GM04504 (cell line): ENCODE data around the gene CLRN3.

Source experiments
- DNase-seq: peaks from one replicate; pipeline ENCODE4 v3.0.0-alpha.2; 2012; ENCODE audit warnings: low read depth

Gene CLRN3

GRCh38 chr10:127892743-127893142 lies at the start of gene CLRN3:
Gene CLRN3 (minus strand): TSS chr10:127892941. CDS start chr10:127892784, 157 bp downstream.
- no peak for DNase-seq

GRCh38 chr10:127940866-127941640 lies 48.3 kb upstream of the CLRN3 start:
- DNase-seq, result no peak

- DNase-seq, result no peak
Observed at GRCh38 chr10:127939786-127940330, 47.1 kb upstream of the CLRN3 start.

GRCh38 chr10:127937915-127938463 lies 45.2 kb upstream of the CLRN3 start:
- DNase-seq, result no peak

- no peak for DNase-seq
Observed at GRCh38 chr10:127937069-127937468, 44.3 kb upstream of the CLRN3 start.

- no peak for DNase-seq
Observed at GRCh38 chr10:127935071-127935561, 42.4 kb upstream of the CLRN3 start.

GRCh38 chr10:127934383-127934782 lies 41.6 kb upstream of the CLRN3 start:
- no peak for DNase-seq

- no peak for DNase-seq
Observed at GRCh38 chr10:127933271-127933670, 40.5 kb upstream of the CLRN3 start.

- DNase-seq, result no peak
Observed at GRCh38 chr10:127932521-127933270, 40.0 kb upstream of the CLRN3 start.

GRCh38 chr10:127928021-127928806 lies 35.5 kb upstream of the CLRN3 start:
- no peak for DNase-seq

- no peak for DNase-seq
Observed at GRCh38 chr10:127926455-127926854, 33.7 kb upstream of the CLRN3 start.

- no peak for DNase-seq
Observed at GRCh38 chr10:127925471-127926207, 32.9 kb upstream of the CLRN3 start.

GRCh38 chr10:127923646-127924045 lies 30.9 kb upstream of the CLRN3 start:
- no peak for DNase-seq

- DNase-seq, result peak; percentile 81
Observed at GRCh38 chr10:127922675-127923366, 30.1 kb upstream of the CLRN3 start.

- DNase-seq, result no peak
Observed at GRCh38 chr10:127922206-127922605, 29.5 kb upstream of the CLRN3 start.

- no peak for DNase-seq
Observed at GRCh38 chr10:127921753-127922145, 29.0 kb upstream of the CLRN3 start.

GRCh38 chr10:127921075-127921752 lies 28.5 kb upstream of the CLRN3 start:
- DNase-seq, result no peak

- no peak for DNase-seq
Observed at GRCh38 chr10:127920306-127921074, 27.7 kb upstream of the CLRN3 start.
